ENCODE data around the gene MRLN. TPM values are rescaled to one million over a fixed set of nuclear protein-coding genes. Genes with fewer than 3 reads are reported as not detected.

The MRLN gene
- total RNA-seq, 6 donors from 2014 or later: 0.91 TPM; not detected in 5

- WGBS, 2 donors: 96% methylated on average over 7 to 11 of the region's 11 CpGs
- H3K4me1 ChIP-seq: no peaks in the 10 kb centered on the region
- no peaks in the 10 kb centered on the region for H3K27me3 ChIP-seq
- no peaks in the 10 kb centered on the region for H3K9me3 ChIP-seq
- ATAC-seq (ENCODE audit: low FRiP score in 2 of 2) (no peak), DNase-seq (no peak)
- no peak overlapping the region for H3K4me3 ChIP-seq
- no peak overlapping the region for H3K27ac ChIP-seq
- no peaks in the 10 kb centered on the region for H3K36me3 ChIP-seq
- no peak for TF ChIP-seq CTCF (IDR thresholded peaks at IDR 0.05)
- TF ChIP-seq EP300 (IDR thresholded peaks at IDR 0.05): no peak
- TF ChIP-seq POLR2AphosphoS5 (IDR thresholded peaks at IDR 0.05): no peak
- no peak for TF ChIP-seq POLR2A (IDR thresholded peaks at IDR 0.05)
These were observed 17.4 kb upstream of the MRLN start for GRCh38 chr10:59770689-59771088.

- Histone ChIP-seq H3K4me3 (no peak overlapping the region), H3K27me3 (no peaks in the 10 kb centered on the region), H3K4me1 (no peaks in the 10 kb centered on the region), H3K9me3 (no peaks in the 10 kb centered on the region), H3K36me3 (no peaks in the 10 kb centered on the region), H3K27ac (no peak overlapping the region)
- DNase-seq (no peak), ATAC-seq (ENCODE audit: low FRiP score in 2 of 2) (no peak)
- 30 to 55% methylated on average over 2 of the region's 2 CpGs for WGBS, 2 donors
- TF ChIP-seq CTCF (IDR thresholded peaks at IDR 0.05) (no peak), EP300 (IDR thresholded peaks at IDR 0.05) (no peak), POLR2AphosphoS5 (IDR thresholded peaks at IDR 0.05) (no peak), POLR2A (IDR thresholded peaks at IDR 0.05) (no peak)
These were observed 9.2 kb upstream of the MRLN start for GRCh38 chr10:59762505-59762904.

GRCh38 chr10:59757966-59758365 lies 4.7 kb upstream of the MRLN start:
- Histone ChIP-seq H3K36me3 (no peaks in the 10 kb centered on the region), H3K27ac (no peak overlapping the region), H3K27me3 (no peaks in the 10 kb centered on the region), H3K9me3 (no peaks in the 10 kb centered on the region), H3K4me1 (no peaks in the 10 kb centered on the region), H3K4me3 (no peak overlapping the region)
- ATAC-seq (ENCODE audit: low FRiP score in 2 of 2): no peak
- DNase-seq: no peak
- 74 to 75% methylated on average over 3 of the region's 3 CpGs for WGBS, 2 donors
- no peak for TF ChIP-seq EP300 (IDR thresholded peaks at IDR 0.05)
- TF ChIP-seq CTCF (IDR thresholded peaks at IDR 0.05): no peak
- TF ChIP-seq POLR2A (IDR thresholded peaks at IDR 0.05): no peak
- no peak for TF ChIP-seq POLR2AphosphoS5 (IDR thresholded peaks at IDR 0.05)

- TF ChIP-seq EP300 (IDR thresholded peaks at IDR 0.05): no peak
- no peak for TF ChIP-seq POLR2AphosphoS5 (IDR thresholded peaks at IDR 0.05)
- TF ChIP-seq POLR2A (IDR thresholded peaks at IDR 0.05): no peak
- TF ChIP-seq CTCF (IDR thresholded peaks at IDR 0.05): no peak
- WGBS, 2 donors: 94 to 98% methylated on average over 4 of the region's 4 CpGs
These were observed 1.7 kb upstream of the MRLN start for GRCh38 chr10:59754951-59755350.

GRCh38 chr10:59752278-59752940 lies 846 bp downstream of the MRLN start:
- 60 to 65% methylated on average over 2 of the region's 2 CpGs for WGBS, 2 donors
- no peak for TF ChIP-seq POLR2AphosphoS5 (IDR thresholded peaks at IDR 0.05)
- TF ChIP-seq CTCF (IDR thresholded peaks at IDR 0.05): no peak
- no peak for TF ChIP-seq EP300 (IDR thresholded peaks at IDR 0.05)
- TF ChIP-seq POLR2A (IDR thresholded peaks at IDR 0.05): no peak
- Histone ChIP-seq H3K36me3 (no peaks in the 10 kb centered on the region), H3K4me3 (no peak overlapping the region), H3K4me1 (no peaks in the 10 kb centered on the region), H3K9me3 (no peaks in the 10 kb centered on the region), H3K27me3 (no peaks in the 10 kb centered on the region), H3K27ac (no peak overlapping the region)
- no peak for ATAC-seq (ENCODE audit: low FRiP score in 2 of 2)
- DNase-seq: no peak

More at GRCh38 chr10:59754951-59755350, 1.7 kb upstream of the MRLN start:
- H3K27me3 ChIP-seq: no peaks in the 10 kb centered on the region
- DNase-seq (no peak), ATAC-seq (ENCODE audit: low FRiP score in 2 of 2) (no peak)
- no peak overlapping the region for H3K27ac ChIP-seq
- no peaks in the 10 kb centered on the region for H3K9me3 ChIP-seq
- H3K36me3 ChIP-seq: no peaks in the 10 kb centered on the region
- H3K4me3 ChIP-seq: no peak overlapping the region
- H3K4me1 ChIP-seq: no peaks in the 10 kb centered on the region
